Islet precursor cell (in vitro differentiated cells): Measurements from ENCODE around the gene ITPRID2.

Source experiments
- DNase-seq: peaks from one replicate; pipeline ENCODE4 v3.0.0-alpha.2; 2018

ITPRID2 gene

GRCh38 chr2:181891258-181891965 is at the start of gene ITPRID2:
TSS of gene ITPRID2 (plus strand) at chr2:181891730. CDS start at chr2:181892067, 337 bp downstream.
- DNase-seq: peak; percentile 93

- DNase-seq: no peak
These were observed 46.8 kb upstream of the ITPRID2 start for GRCh38 chr2:181844551-181845290.

GRCh38 chr2:181846399-181847197 is 44.9 kb upstream of the ITPRID2 start:
- no peak for DNase-seq

GRCh38 chr2:181847198-181847556 is 44.4 kb upstream of the ITPRID2 start:
- DNase-seq: no peak

GRCh38 chr2:181847702-181848101 is 43.8 kb upstream of the ITPRID2 start:
- no peak for DNase-seq

- DNase-seq: no peak
These were observed 43.2 kb upstream of the ITPRID2 start for GRCh38 chr2:181848261-181848886.

- no peak for DNase-seq
These were observed 41.9 kb upstream of the ITPRID2 start for GRCh38 chr2:181849601-181850000.

- DNase-seq: no peak
These were observed 40.5 kb upstream of the ITPRID2 start for GRCh38 chr2:181850936-181851560.

GRCh38 chr2:181851726-181852125 is 39.8 kb upstream of the ITPRID2 start:
- DNase-seq: no peak

GRCh38 chr2:181853696-181854095 is 37.8 kb upstream of the ITPRID2 start:
- DNase-seq: no peak

- no peak for DNase-seq
These were observed 34.0 kb upstream of the ITPRID2 start for GRCh38 chr2:181857483-181857882.

GRCh38 chr2:181858600-181858999 is 32.9 kb upstream of the ITPRID2 start:
- no peak for DNase-seq

GRCh38 chr2:181859123-181859522 is 32.4 kb upstream of the ITPRID2 start:
- no peak for DNase-seq

- DNase-seq: no peak
These were observed 31.7 kb upstream of the ITPRID2 start for GRCh38 chr2:181859803-181860202.

- peak; percentile 80 for DNase-seq
These were observed 30.2 kb upstream of the ITPRID2 start for GRCh38 chr2:181861379-181861778.

- no peak for DNase-seq
These were observed 28.8 kb upstream of the ITPRID2 start for GRCh38 chr2:181862583-181863281.

GRCh38 chr2:181872178-181872577 is 19.4 kb upstream of the ITPRID2 start:
- DNase-seq: no peak

- no peak for DNase-seq
These were observed 14.9 kb upstream of the ITPRID2 start for GRCh38 chr2:181876614-181877063.

- no peak for DNase-seq
These were observed 14.3 kb upstream of the ITPRID2 start for GRCh38 chr2:181877181-181877664.

- DNase-seq: no peak
These were observed 13.1 kb upstream of the ITPRID2 start for GRCh38 chr2:181878448-181878847.

GRCh38 chr2:181879295-181879694 is 12.2 kb upstream of the ITPRID2 start:
- no peak for DNase-seq
